Stimulated activated CD8-positive, alpha-beta memory T cell treated with anti-CD3 and anti-CD28 coated beads, Interleukin-7, amount 100 ng/mL, for 24 hours (primary cell): Measurements from ENCODE around the gene ZNF74.
"Not testable (repeated sequence)": the region's sequence is repeated elsewhere in the genome, so short reads cannot be mapped to it uniquely, and the experiment has no call there.

ENCODE experiments used
- DNase-seq: peaks from one replicate; pipeline ENCODE4 v3.0.0-alpha.2; 2020; ENCODE audit warnings: low read depth

ZNF74 gene

DNA sequence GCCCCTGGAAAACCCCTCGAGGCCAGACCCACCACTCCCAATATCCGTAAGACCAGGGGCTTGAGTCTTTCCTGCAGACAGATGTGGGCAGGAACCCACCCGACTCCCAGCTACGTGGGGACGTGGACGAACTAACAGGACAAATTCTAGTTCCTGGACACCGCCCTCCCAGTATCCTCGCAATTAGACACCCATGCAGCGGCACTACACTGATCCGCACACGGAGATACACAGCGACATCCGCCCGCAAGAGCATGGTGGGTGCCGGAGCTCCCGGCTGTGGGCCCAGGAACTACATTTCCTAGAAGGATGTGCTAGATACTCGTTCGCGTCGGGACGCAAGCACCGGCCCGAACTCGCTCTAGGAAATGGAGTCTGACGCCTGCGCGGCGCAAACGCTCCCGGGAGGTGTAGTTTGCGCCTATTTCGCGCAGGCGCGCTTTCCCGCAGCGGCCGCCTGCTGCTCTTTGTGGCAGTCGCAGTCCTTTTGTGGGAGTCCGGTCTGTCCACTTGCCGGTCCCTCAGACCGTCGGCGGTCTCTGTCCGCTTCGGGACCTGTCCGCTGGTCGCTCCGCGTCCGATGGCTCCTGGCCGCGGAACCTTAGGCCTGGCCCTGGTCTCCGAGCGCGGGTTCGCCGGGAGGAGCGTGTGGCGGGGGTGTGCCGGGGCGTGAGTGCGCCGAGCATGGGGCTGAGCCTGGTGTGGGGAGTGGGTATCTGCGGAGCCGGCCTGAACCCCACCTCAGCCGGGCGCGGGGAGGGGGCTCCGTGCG, at the start of gene ZNF74:
Gene ZNF74 (plus strand): TSS at position 447 of the 772 bp plus-strand sequence. CDS start 478 bp downstream, outside the sequence.
- peak; percentile 59 for DNase-seq

DNA sequence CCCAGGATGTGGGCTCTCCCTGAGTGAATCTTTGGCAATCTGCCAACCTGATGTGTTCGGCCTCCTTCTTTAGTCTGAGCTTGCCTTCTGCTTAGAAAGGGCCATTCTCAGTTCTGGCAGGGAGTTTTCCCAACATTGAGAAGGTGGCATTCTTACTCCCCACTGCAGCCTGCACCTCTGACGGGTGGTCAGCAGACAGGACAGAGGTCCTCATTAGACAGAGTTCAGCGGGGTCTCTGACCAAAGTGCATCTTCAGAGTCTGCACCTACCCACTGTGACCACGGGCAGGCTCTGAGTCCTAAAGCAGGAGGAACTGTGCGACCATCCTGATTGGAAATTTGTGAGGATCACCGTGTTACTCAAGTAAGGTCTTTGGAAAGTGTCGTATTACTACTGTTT, 47.4 kb upstream of the ZNF74 start:
- not testable (repeated sequence) for DNase-seq

DNA sequence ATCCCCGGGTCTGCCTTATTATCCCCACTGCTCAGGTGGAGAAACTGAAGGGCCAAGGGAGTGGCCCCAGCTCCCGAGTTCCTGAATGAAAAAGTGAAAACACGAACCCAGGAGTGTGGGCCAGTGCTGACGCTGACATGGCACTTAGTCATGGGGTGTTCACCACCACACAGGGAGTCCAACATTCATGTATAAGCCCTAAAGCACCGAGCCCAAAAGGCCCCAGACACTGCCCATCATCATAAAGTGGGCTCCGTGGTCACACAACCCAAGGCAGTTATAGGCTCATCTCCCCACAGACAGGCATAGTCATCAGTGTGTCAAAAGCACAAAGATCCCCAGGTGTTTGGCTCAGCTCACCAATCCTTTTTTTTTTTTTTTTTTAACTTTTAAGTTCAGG, 41.4 kb upstream of the ZNF74 start:
- DNase-seq, result not testable (repeated sequence)

DNA sequence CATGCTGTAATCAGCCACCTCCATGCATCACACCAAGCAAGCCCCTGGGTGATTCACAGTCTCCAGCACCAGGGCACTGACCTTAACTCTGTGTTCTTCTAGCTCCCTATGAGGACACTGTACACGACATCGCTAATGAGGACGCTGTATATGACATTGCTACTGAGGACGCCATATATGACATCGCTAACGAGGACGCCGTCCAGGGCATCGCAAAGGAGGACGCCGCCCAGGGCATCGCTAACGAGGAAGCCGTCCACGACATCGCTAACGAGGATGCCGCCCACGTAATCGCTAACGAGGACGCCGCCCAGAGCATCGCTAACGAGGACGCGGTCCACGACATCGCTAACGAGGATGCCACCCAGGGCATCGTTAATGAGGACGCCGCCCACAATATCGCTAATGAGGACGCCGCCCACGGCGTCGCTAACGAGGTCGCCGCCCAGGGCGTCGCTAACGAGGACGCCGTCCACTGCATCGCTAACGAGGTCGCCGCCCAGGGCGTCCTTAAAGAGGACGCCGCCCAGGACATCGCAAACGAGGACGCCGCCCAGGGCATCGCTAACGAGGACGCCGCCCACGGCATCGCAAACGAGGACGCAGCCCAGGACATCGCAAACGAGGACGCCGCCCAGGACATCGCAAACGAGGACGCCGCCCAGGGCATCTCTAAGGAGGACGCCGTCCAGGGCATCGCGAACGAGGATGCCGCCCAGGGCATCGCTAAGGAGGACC, 39.5 kb upstream of the ZNF74 start:
- DNase-seq, result no peak

DNA sequence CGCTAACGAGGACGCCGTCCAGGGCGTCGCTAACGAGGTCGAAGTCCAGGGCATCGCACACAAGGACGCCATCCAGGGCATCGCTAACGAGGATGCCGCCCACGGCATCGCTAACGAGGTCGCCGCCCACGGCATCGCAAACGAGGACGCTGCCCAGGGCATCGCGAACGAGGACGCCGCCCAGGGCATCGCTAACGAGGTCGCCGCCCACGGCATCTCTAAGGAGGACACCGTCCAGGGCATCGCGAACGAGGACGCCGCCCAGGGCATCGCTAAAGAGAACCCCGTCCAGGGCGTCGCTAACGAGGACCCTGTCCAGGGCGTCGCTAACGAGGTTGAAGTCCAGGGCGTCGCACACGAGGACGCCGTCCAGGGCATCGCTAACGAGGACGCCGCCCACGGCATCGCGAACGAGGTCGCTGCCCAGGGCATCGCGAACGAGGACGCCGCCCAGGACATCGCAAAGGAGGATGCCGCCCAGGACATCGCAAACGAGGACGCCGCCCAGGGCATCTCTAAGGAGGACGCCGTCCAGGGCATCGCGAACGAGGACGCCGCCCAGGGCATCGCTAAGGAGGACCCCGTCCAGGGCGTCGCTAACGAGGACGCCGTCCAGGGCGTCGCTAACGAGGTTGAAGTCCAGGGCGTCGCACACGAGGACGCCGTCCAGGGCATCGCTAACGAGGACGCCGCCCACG, 37.9 kb upstream of the ZNF74 start:
- DNase-seq, result not testable (repeated sequence)

DNA sequence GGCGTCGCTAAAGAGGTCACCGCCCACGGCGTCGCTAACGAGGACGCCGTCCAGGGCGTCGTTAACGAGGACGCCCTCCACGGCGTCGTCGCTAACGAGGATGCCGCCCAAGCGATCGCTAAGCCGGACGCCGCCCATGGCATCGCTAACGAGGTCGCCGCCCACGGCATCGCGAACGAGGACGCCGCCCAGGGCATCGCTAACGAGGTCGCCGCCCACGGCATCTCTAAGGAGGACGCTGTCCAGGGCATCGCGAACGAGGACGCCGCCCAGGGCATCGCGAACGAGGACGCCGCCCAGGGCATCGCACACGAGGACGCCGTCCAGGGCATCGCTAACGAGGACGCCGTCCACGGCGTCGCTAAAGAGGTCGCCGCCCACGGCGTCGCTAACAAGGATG, 37.0 kb upstream of the ZNF74 start:
- DNase-seq, result not testable (repeated sequence)

DNA sequence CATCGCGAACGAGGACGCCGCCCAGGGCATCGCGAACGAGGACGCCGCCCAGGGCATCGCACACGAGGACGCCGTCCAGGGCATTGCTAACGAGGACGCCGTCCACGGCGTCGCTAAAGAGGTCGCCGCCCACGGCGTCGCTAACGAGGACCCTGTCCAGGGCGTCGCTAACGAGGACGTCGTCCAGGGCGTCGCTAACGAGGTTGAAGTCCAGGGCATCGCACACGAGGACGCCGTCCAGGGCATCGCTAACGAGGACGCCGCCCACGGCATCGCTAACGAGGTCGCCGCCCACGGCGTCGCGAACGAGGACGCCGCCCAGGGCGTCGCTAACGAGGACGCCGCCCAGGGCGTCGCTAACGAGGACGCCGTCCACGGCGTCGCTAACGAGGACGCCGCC, 36.0 kb upstream of the ZNF74 start:
- DNase-seq, result not testable (repeated sequence)

DNA sequence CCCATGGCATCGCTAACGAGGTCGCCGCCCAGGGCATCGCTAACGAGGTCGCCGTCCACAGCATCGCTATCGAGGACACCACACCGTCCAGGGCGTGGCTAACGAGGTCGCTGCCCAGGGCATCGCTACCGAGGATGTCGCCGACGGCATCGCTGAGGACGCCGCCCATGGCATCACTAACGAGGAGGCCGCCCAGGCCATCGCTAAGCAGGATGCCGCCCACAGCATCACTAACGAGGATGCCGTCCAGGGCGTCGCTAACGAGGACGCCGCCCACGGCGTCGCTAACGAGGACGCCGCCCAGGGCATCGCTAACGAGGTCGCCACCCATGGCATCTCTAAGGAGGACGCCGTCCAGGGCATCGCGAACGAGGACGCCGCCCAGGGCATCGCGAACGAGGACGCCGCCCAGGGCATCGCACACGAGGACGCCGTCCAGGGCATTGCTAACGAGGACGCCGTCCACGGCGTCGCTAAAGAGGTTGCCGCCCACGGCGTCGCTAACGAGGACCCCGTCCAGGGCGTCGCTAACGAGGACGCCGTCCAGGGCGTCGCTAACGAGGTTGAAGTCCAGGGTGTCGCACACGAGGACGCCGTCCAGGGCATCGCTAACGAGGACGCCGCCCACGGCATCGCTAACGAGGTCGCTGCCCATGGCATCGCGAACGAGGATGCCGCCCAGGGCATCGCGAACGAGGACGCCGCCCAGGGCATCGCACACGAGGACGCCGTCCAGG, 35.3 kb upstream of the ZNF74 start:
- DNase-seq, result not testable (repeated sequence)

DNA sequence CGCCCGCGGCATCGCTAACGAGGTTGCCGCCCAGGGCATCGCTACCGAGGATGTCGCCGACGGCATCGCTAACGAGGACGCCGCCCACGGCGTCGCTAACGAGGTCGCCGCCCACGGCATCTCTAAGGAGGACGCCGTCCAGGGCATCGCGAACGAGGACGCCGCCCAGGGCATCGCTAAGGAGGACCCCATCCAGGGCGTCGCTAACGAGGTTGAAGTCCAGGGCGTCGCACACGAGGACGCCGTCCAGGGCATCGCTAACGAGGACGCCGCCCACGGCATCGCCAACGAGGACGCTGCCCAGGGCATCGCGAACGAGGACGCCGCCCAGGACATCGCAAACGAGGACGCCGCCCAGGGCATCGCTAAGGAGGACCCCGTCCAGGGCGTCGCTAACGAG, 33.7 kb upstream of the ZNF74 start:
- not testable (repeated sequence) for DNase-seq

DNA sequence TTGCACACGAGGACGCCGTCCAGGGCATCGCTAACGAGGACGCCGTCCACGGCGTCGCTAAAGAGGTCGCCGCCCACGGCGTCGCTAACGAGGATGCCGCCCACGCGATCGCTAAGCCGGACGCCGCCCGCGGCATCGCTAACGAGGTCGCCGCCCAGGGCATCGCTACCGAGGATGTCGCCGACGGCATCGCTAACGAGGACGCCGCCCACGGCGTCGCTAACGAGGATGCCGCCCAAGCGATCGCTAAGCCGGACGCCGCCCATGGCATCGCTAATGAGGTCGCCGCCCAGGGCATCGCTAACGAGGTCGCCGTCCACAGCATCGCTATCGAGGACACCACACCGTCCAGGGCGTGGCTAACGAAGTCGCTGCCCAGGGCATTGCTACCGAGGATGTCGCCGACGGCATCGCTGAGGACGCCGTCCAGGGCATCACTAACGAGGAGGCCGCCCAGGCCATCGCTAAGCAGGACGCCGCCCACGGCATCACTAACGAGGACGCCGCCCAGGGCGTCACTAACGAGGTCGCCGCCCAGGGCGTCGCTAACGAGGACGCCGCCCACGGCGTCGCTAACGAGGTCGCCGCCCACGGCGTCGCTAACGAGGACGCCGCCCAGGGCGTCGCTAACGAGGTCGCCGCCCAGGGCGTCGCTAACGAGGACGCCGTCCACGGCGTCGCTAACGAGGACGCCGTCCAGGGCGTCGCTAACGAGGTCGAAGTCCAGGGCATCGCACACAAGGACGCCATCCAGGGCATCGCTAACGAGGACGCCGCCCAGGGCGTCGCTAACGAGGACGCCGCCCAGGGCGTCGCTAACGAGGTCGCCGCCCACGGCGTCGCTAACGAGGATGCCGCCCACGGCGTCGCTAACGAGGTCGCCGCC, 32.8 kb upstream of the ZNF74 start:
- not testable (repeated sequence) for DNase-seq

DNA sequence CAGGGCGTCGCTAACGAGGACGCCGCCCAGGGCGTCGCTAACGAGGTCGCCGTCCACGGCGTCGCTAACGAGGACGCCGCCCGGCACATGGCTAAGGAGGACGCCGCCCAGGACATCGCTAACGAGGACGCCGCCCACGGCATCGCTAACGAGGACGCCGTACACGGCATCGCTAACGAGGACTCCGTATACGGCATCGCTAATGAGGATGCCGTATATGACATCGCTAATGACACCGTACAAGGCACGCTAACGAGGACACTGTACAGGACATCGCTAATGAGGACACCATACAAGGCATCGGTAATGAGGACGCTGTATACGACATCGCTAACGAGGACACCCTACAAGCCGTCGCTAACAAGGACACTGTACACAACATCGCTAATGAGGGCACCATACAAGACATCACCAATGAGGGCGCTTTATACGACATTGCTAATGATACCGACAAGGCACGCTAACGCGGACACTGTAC, 32.2 kb upstream of the ZNF74 start:
- DNase-seq, result not testable (repeated sequence)

DNA sequence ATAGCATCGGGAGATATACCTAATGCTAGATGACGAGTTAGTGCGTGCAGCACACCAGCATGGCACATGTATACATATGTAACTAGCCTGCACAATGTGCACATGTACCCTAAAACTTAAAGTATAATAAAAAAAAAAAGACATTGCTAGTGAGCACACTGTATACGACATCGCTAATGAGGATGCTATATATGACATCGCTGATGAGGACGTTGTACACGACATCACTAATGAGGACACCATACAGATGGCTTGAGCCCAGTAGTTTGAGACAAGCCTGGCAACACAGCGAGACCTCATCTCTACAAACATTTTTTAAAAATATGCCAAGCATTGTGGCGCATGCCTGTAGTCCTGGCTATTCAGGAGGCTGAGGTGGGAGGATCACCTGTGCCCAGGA, 31.5 kb upstream of the ZNF74 start:
- not testable (repeated sequence) for DNase-seq

DNA sequence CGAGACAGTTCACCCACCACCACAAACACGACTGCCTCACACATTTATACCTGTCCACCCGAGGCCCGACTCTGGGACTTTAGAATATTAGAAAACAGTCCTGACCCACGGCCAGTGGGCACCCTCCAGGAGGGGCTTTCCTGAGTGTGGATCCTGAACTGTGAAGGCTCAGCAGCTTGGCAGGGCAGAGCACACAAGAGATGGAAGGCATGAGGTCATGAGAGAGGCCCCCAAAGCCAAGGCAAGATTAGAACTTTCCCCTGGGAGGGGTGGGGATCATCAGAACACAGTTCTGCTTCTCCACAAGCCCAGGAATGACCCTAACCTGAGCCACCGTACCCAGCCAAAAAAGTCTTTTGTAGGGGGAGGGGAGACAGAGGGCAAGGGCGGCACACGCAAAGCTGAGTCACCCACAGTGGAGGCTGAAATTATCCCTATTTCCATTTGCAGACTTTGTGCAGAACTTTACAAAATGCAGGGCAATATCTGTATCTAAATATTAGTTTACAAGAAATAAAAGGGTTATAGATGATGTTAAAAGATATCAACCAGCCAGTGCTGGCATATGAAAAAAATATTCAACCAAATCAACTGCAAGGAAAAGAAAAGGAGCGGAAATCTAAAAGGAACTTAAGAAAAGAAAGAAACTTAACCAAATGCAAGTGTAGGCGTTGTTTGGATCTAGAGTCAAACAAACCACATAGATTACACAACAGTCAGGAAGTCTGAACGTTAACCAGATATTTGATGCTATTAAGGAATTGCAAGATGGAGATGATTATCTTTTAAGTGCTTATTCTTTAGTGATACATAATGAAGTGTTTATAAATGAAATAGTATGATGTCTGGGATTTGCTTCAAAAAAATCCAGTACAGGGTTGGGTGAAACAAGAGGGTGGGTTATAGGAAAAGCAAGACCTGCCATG, 29.4 kb upstream of the ZNF74 start:
- DNase-seq, result not testable (repeated sequence)

DNA sequence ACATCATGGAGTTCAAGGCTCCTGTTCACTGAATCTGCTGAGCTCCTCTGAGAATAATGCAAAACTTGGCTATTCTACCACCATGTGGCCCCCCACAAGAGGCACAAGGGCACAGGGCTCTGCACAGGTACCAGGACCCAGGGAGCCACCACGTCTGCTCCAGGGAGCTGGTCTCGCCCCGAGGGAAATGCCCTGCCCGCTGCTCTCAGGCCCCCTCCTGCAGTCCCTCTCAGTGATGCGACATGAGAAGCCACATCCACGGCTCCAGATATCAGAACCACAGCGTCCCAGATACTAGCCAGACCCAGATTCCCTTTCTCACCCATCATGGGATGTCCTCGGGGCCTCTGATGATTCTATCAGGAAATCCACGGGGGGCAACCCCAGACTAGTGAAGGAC, 27.1 kb upstream of the ZNF74 start:
- DNase-seq, result not testable (repeated sequence)

DNA sequence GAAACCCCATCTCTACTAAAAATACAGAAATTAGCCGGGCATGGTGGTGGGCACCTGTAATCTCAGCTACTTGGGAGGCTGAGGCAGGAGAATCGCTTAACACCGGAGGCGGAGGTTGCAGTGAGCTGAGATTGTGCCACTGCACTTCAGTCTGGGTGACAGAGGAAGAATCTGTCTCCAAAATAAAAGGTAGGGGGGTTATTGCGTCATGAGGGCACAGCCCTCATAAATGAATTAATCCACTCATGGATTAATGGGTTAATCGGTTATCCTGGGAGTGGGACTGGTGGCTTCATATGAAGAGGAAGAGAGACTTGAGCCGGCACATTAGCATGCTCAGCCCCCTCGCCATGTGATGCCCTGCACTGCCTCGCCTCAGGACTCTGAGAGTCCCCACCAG, 25.1 kb upstream of the ZNF74 start:
- DNase-seq, result not testable (repeated sequence)

DNA sequence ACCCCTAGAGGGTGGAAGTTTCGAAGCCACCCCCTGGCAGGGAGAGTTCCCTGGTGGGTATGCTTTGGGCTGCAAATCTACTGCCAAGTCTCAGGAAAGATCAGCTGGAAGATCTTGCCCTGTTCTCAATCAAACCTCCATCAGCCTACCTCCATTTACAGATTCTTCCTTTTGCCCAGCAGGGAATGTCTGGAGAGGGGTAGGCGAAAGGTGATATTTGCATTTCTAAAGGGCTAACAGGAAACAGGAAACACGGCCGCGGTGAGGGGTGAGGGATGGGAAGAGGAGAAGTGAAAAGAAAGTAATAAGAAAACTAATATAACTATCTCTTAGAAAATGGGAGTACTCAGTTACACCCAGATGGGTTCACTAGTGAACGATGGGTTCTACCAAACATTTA, 22.3 kb upstream of the ZNF74 start:
- DNase-seq, result not testable (repeated sequence)

DNA sequence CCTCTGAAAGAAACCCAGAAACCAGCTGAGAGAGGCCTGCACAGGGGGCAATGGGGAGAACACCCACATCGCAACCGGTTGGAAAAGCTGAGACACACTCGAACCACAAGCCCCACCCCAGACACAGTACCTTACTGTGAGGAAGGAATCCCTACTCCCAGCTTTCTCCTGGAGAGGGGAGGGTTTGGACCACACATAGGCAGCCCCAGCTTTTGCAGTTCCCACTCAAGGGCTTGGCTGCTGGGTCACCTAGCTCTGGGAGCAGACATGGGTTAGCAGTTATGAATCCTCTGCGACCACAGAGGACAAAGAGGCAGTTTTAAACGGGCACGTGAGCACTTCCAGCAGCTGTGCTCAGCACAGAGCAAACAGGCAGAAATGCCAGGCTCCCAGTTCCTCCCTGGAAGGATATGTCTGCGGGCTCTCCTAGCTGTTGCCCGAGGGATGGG, 21.5 kb upstream of the ZNF74 start:
- not testable (repeated sequence) for DNase-seq

DNA sequence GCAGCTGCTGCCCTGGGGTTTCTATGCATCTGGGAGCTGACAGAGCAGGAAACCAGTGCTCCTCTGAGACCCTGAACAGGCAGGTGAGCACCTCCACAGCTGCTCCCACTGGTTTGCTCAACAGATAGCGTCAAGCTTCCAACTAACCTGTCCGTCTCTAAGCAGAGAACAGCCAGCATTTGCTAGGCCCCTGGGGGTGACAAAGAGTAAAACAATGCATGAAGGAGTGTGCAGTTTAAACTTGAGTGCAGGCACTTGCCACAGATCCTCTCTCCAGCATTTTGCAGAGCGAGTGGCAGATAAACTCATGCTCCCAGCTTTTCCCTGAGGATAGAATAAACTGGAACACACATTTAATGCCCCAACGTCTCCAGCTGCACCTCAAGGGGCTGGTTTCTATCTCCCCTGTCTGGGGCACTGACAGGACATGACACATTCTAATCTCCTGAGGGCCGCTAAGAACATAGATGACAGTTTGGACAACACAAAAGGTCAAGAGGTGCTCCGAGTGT, 20.7 kb upstream of the ZNF74 start:
- DNase-seq, result not testable (repeated sequence)

DNA sequence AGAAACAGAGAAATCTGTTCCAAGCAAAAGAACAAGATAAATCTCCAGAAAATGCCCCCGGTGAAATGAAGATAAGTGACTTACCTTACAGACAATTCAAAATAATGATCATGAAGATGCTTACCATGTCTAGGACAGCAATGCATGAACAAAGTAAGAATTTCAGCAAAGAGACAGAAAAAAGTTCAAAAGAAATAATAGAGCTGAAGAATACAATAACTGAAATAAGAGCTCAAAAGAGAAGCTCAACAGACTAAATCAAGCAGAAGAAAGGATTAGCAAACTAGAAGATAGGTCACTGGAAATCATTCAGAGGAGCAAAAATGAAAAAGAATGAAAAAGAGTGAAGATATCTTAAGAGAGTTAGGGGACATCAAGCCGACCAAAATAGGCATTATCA, 19.8 kb upstream of the ZNF74 start:
- not testable (repeated sequence) for DNase-seq
